ENCODE data around the gene TUBB2B.

GRCh38 chr6:3233321-3233720 lies 5.9 kb upstream of the TUBB2B start:
- TF ChIP-seq ERF (CRISPR knock-in tag; IDR thresholded peaks at IDR 0.05) = no peak
- TF ChIP-seq JUN (IDR thresholded peaks at IDR 0.05; ENCODE audit: borderline replicate concordance, low read depth, low read length) = no peak
- TF ChIP-seq JUN (CRISPR knock-in tag; IDR thresholded peaks at IDR 0.05; ENCODE audit: borderline replicate concordance) = no peak
- TF ChIP-seq POLR3A (IDR thresholded peaks at IDR 0.05; ENCODE audit: borderline replicate concordance, extremely low read depth, insufficient read depth, insufficient read length) = no peak
- TF ChIP-seq MTA3 (IDR thresholded peaks at IDR 0.05; ENCODE audit: borderline replicate concordance) = no peak
- no peak for TF ChIP-seq ESRRA (IDR thresholded peaks at IDR 0.05; ENCODE audit: borderline replicate concordance, low read depth)
- TF ChIP-seq ZNF146 (CRISPR knock-in tag; IDR thresholded peaks at IDR 0.05; ENCODE audit: unreplicated experiment) = no peak
- no peak for TF ChIP-seq ETV6 (IDR thresholded peaks at IDR 0.05; ENCODE audit: borderline replicate concordance in 1 of 2, low read depth in 2 of 2, low read length in 1 of 2)
- no peak for TF ChIP-seq ETV6 (CRISPR knock-in tag; IDR thresholded peaks at IDR 0.05; ENCODE audit: borderline replicate concordance)
- no peak for TF ChIP-seq EZH2 (IDR thresholded peaks at IDR 0.05; ENCODE audit: borderline replicate concordance, low read depth, low read length)
- TF ChIP-seq POLR2A (conservative IDR thresholded peaks at IDR 0.05) = no peak
- TF ChIP-seq, protein P1, sequence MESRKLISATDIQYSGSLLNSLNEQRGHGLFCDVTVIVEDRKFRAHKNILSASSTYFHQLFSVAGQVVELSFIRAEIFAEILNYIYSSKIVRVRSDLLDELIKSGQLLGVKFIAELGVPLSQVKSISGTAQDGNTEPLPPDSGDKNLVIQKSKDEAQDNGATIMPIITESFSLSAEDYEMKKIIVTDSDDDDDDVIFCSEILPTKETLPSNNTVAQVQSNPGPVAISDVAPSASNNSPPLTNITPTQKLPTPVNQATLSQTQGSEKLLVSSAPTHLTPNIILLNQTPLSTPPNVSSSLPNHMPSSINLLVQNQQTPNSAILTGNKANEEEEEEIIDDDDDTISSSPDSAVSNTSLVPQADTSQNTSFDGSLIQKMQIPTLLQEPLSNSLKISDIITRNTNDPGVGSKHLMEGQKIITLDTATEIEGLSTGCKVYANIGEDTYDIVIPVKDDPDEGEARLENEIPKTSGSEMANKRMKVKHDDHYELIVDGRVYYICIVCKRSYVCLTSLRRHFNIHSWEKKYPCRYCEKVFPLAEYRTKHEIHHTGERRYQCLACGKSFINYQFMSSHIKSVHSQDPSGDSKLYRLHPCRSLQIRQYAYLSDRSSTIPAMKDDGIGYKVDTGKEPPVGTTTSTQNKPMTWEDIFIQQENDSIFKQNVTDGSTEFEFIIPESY (CRISPR knock-in tag; IDR thresholded peaks at IDR 0.05) = no peak
- TF ChIP-seq FOXJ3 (CRISPR knock-in tag; IDR thresholded peaks at IDR 0.05) = no peak
- TF ChIP-seq EP300 (IDR thresholded peaks at IDR 0.05; ENCODE audit: low read length) = no peak
- TF ChIP-seq, protein P2, sequence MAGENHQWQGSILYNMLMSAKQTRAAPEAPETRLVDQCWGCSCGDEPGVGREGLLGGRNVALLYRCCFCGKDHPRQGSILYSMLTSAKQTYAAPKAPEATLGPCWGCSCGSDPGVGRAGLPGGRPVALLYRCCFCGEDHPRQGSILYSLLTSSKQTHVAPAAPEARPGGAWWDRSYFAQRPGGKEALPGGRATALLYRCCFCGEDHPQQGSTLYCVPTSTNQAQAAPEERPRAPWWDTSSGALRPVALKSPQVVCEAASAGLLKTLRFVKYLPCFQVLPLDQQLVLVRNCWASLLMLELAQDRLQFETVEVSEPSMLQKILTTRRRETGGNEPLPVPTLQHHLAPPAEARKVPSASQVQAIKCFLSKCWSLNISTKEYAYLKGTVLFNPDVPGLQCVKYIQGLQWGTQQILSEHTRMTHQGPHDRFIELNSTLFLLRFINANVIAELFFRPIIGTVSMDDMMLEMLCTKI (IDR thresholded peaks at IDR 0.05; ENCODE audit: partially characterized antibody) = no peak
